Keratinocyte (primary cell): ENCODE results near the gene AFAP1L2. TPM values are rescaled to one million over a fixed set of nuclear protein-coding genes. Genes with fewer than 3 reads are reported as not detected.

Experiments
- DNase-seq: peaks from one replicate; pipeline ENCODE4 v3.0.0-alpha.2; 2011; ENCODE audit warnings: low read depth, missing footprints, low spot score
- FAIRE-seq: peaks from 2 replicates; lab custom pipeline; 2011; peaks lifted over from hg19 to GRCh38; lab: Jason Lieb, UNC
- H2AFZ ChIP-seq: 2 replicates; pipeline ENCODE4 v1.6.0; 2012; ENCODE audit warnings: low read length, control low read depth, inconsistent platforms; ENCODE audit not compliant: control insufficient read depth
- H3K27ac ChIP-seq: 2 replicates; pipeline ENCODE4 v1.5.1; 2011; ENCODE audit warnings: low read length; ENCODE audit not compliant: control insufficient read depth, insufficient read depth
- H3K27me3 ChIP-seq: 3 replicates; pipeline ENCODE4 v1.6.0; 2011; ENCODE audit warnings: low read length; ENCODE audit not compliant: control insufficient read depth, insufficient read depth; ENCODE audit errors: extremely low read depth
- H3K36me3 ChIP-seq, 2 experiments: 2 replicates in 1 of 2; 3 replicates in 1 of 2; pipeline ENCODE4 v1.5.1; 2011; ENCODE audit warnings: low read length in 2 of 2, mild to moderate bottlenecking in 1 of 2; ENCODE audit not compliant: control insufficient read depth in 2 of 2, insufficient read depth in 2 of 2; ENCODE audit errors: extremely low read depth in 1 of 2
- H3K4me1 ChIP-seq: 3 replicates; pipeline ENCODE4 v1.5.1; 2011; ENCODE audit warnings: low read length; ENCODE audit not compliant: control insufficient read depth, insufficient read depth; ENCODE audit errors: extremely low read depth
- H3K4me2 ChIP-seq: 3 replicates; pipeline ENCODE4 v1.6.0; 2011; ENCODE audit warnings: low read depth, low read length; ENCODE audit not compliant: control insufficient read depth, insufficient read depth; ENCODE audit errors: extremely low read depth
- H3K4me3 ChIP-seq, 3 experiments: fragments of 200-600 bp in 1 of 3; sonication (generic) in 1 of 3; 2 replicates in 2 of 3; 3 replicates in 1 of 3; pipeline ENCODE4 v1.5.1; 2011 to 2016; ENCODE audit warnings: low read length in 3 of 3, mild to moderate bottlenecking in 3 of 3, control low read depth in 2 of 3, inconsistent platforms in 1 of 3, low read depth in 1 of 3, mixed read lengths in 1 of 3, mixed run types in 1 of 3, moderate library complexity in 1 of 3; ENCODE audit not compliant: control insufficient read depth in 2 of 3, insufficient read depth in 2 of 3; ENCODE audit errors: extremely low read depth in 1 of 3
- H3K79me2 ChIP-seq: 2 replicates; pipeline ENCODE4 v1.6.0; 2012; ENCODE audit warnings: low read length; ENCODE audit not compliant: control insufficient read depth, insufficient read depth
- H3K9ac ChIP-seq: 3 replicates; pipeline ENCODE4 v1.6.0; 2011; ENCODE audit warnings: low read length; ENCODE audit not compliant: control insufficient read depth, insufficient read depth; ENCODE audit errors: extremely low read depth
- H3K9me1 ChIP-seq: 3 replicates; pipeline ENCODE4 v1.6.0; 2011; ENCODE audit warnings: low read length; ENCODE audit not compliant: control insufficient read depth, insufficient read depth; ENCODE audit errors: extremely low read depth
- H3K9me3 ChIP-seq: 2 replicates; pipeline ENCODE4 v1.5.1; 2012; ENCODE audit warnings: low read depth, low read length; ENCODE audit not compliant: control insufficient read depth
- H4K20me1 ChIP-seq: 3 replicates; pipeline ENCODE4 v1.6.0; 2011; ENCODE audit warnings: low read length; ENCODE audit not compliant: control insufficient read depth, insufficient read depth; ENCODE audit errors: extremely low read depth
- EZH2 ChIP-seq: IDR thresholded peaks from one replicate; pipeline ENCODE4 v1.6.1; 2012; ENCODE audit warnings: inconsistent platforms, mild to moderate bottlenecking, low read length, moderate library complexity
- dilution Hi-C: fragments of 300-500 bp; cut with MboI; formaldehyde crosslinking; loops from one replicate; pipeline ENCODE4 v1.7.0; 2020; ENCODE audit warnings: low sequenced_read_pairs; ENCODE audit not compliant: extremely low pct_ligation_motif_present
- polyA plus RNA-seq, 5 experiments: library from polyadenylated mRNA; depleted of rRNA in 3 of 5; stranded (reverse) in 3 of 5; stranded (forward) in 1 of 5; unstranded in 1 of 5; fragments of >200 nt; gene quantifications; 1 replicate in 1 of 5; 2 replicates in 3 of 5; 3 replicates in 1 of 5; pipeline versions ENCODE4 v1.2.1 to v1.2.3, GENCODE V29; 2011 to 2012; ENCODE audit warnings: missing spikeins in 2 of 5, low read depth in 1 of 5, low replicate concordance in 1 of 5
- TF ChIP-seq, protein P1 (sequence below), 3 experiments: IDR thresholded peaks in 1 of 3; conservative IDR thresholded peaks in 1 of 3; optimal IDR thresholded peaks in 1 of 3; 2 replicates in 2 of 3; 3 replicates in 1 of 3; pipeline versions ENCODE3 to v1.5.1; 2011; ENCODE audit warnings: low read length in 3 of 3, mild to moderate bottlenecking in 3 of 3, moderate library complexity in 2 of 3, control low read depth in 1 of 3, inconsistent platforms in 1 of 3; ENCODE audit not compliant: insufficient read depth in 2 of 3; ENCODE audit errors: extremely low read depth in 1 of 3

The AFAP1L2 gene
- polyA plus RNA-seq, 1 donor (not counting 4 experiments of a cell fraction or from before 2014, with no cell fraction given) = 40.4 TPM

DNA sequence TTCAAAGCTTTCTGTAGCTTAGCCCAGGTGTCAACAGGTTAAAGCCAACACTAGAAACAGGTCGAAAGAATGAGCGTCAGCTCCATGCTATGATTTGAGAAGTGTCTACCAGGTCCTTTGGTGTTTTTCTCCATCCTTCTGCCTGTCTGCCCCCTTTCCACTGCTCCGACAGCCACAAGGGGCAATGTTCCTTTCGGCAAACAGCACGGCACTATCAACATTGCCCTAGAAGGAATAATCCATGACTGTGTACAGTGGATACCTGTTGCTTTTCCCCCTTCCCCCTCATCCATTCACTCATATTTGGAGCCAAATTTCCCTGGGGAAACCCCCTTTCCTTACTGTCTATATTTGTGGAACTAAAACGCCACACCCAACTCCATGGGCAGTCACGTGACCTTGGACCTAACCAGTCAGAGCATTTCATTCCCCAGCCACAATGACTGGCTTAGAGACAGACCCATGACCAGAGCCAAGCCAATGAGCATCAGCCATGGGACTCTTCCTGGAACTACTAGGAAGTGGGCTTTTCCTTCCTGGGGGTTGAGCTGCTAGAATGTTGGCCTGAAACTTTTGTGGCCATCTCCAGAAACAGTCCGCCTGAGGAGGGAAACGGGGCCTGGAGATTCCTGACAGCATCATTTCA, 51.5 kb downstream of the AFAP1L2 start:
- Histone ChIP-seq H3K4me3 (no peak overlapping the region), H3K4me2 (no peak overlapping the region), H3K9me1 (peaks cover 2% of the 10 kb centered on the region), H3K9ac (no peak overlapping the region), H3K79me2 (peaks cover 41% of the 10 kb centered on the region), H3K27ac (no peak overlapping the region), H2AFZ (no peak overlapping the region), H3K4me1 (peaks cover 12% of the 10 kb centered on the region), H3K9me3 (no peaks in the 10 kb centered on the region), H3K36me3 (peaks cover 0 to 7% of the 10 kb centered on the region in 2 experiments), H3K27me3 (no peaks in the 10 kb centered on the region), H4K20me1 (no peaks in the 10 kb centered on the region)
- DNase-seq (no peak), FAIRE-seq (no peak)
- TF ChIP-seq, protein P1, sequence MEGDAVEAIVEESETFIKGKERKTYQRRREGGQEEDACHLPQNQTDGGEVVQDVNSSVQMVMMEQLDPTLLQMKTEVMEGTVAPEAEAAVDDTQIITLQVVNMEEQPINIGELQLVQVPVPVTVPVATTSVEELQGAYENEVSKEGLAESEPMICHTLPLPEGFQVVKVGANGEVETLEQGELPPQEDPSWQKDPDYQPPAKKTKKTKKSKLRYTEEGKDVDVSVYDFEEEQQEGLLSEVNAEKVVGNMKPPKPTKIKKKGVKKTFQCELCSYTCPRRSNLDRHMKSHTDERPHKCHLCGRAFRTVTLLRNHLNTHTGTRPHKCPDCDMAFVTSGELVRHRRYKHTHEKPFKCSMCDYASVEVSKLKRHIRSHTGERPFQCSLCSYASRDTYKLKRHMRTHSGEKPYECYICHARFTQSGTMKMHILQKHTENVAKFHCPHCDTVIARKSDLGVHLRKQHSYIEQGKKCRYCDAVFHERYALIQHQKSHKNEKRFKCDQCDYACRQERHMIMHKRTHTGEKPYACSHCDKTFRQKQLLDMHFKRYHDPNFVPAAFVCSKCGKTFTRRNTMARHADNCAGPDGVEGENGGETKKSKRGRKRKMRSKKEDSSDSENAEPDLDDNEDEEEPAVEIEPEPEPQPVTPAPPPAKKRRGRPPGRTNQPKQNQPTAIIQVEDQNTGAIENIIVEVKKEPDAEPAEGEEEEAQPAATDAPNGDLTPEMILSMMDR (optimal IDR thresholded peaks at IDR 0.05 in 1 of 3, IDR thresholded peaks at IDR 0.05 in 1 of 3, conservative IDR thresholded peaks at IDR 0.05 in 1 of 3; ENCODE audit: extremely low read depth in 1 of 3, insufficient read depth in 2 of 3, low read length in 3 of 3) = no peak
- no peak for TF ChIP-seq EZH2
- dilution Hi-C loops = no loop called here

DNA sequence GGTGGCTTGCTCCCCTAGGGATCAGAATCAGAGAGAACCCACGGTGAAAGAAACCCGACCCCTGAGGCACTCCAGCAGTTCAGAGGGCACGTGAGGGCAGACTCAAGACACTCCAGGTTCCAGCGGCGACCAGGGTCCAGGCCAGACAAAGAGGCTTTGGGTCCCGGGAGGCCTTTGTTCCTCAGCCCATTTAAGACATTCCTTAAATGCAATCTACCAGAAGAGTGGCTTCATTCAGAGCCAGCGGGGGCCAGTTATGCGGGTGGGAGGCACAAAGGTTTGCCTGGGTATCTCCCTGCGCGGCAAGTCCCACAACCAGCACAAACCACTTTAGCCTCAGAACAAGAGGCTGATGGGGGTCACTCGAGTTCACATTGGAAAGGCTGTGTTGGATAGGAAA, 53.6 kb downstream of the AFAP1L2 start:
- no peaks in the 10 kb centered on the region for H3K4me1 ChIP-seq
- H3K27me3 ChIP-seq = no peaks in the 10 kb centered on the region
- peaks cover 2% of the 10 kb centered on the region for H3K9me1 ChIP-seq
- no peak overlapping the region for H3K4me2 ChIP-seq
- DNase-seq (no peak), FAIRE-seq (no peak)
- H3K36me3 ChIP-seq = peaks cover 0 to 7% of the 10 kb centered on the region in 2 experiments
- H3K9me3 ChIP-seq = no peaks in the 10 kb centered on the region
- dilution Hi-C loops = no loop called here
- no peak overlapping the region for H3K27ac ChIP-seq
- no peak overlapping the region for H3K4me3 ChIP-seq
- H4K20me1 ChIP-seq = no peaks in the 10 kb centered on the region
- H3K79me2 ChIP-seq = peaks cover 46% of the 10 kb centered on the region
- no peak overlapping the region for H2AFZ ChIP-seq
- no peak for TF ChIP-seq EZH2
- TF ChIP-seq, protein P1 (optimal IDR thresholded peaks at IDR 0.05 in 1 of 3, IDR thresholded peaks at IDR 0.05 in 1 of 3, conservative IDR thresholded peaks at IDR 0.05 in 1 of 3; ENCODE audit: extremely low read depth in 1 of 3, insufficient read depth in 2 of 3, low read length in 3 of 3) = no peak
- H3K9ac ChIP-seq = no peak overlapping the region
